A549 (cell line): ENCODE results near the gene C1QBP.

Experiments used
- EP300 ChIP-seq, 2 experiments: fragments of >200 bp; sonication (Bioruptor Twin); formaldehyde crosslinking; IDR thresholded peaks; 2 replicates in 1 of 2; 3 replicates in 1 of 2; pipeline ENCODE4 v1.6.1; 2016 to 2017
- ESRRA ChIP-seq: fragments of 150-350 bp; IDR thresholded peaks from 2 replicates; pipeline ENCODE4 v1.6.1; 2014; ENCODE audit warnings: mild to moderate bottlenecking, low read length, borderline replicate concordance
- FOSL2 ChIP-seq, 2 experiments: fragments of 450-650 bp in 1 of 2; fragments of >200 bp in 1 of 2; sonication (Bioruptor Twin) in 1 of 2; formaldehyde crosslinking; IDR thresholded peaks; 2 replicates each; pipeline versions ENCODE4 v1.5.0 to v1.6.1; 2016 to 2020; ENCODE audit warnings: mild to moderate bottlenecking in 1 of 2, moderate library complexity in 1 of 2
- JUN ChIP-seq, 2 experiments: fragments of >200 bp; sonication (Bioruptor Twin); formaldehyde crosslinking; IDR thresholded peaks; 2 replicates in 1 of 2; 3 replicates in 1 of 2; pipeline ENCODE4 v1.6.1; 2016 to 2017
- MYC ChIP-seq: IDR thresholded peaks from 2 replicates; pipeline ENCODE4 v1.6.1; 2012; ENCODE audit warnings: mild to moderate bottlenecking, inconsistent platforms, low read length, improper control_type of control experiment, borderline replicate concordance
- NR3C1 ChIP-seq: fragments of >200 bp; sonication (Bioruptor Twin); formaldehyde crosslinking; IDR thresholded peaks from 3 replicates; pipeline ENCODE4 v1.6.1; 2017
- POLR2A ChIP-seq: IDR thresholded peaks from 2 replicates; pipeline ENCODE4 v1.6.1; 2012; ENCODE audit warnings: mild to moderate bottlenecking, low read length
- RNF2 ChIP-seq: fragments of 200-600 bp; sonication (generic); IDR thresholded peaks from 2 replicates; pipeline ENCODE4 v1.6.1; 2016; ENCODE audit warnings: low read depth, mild to moderate bottlenecking, antibody characterized with exemption, moderate library complexity, borderline replicate concordance
- ZNF302 ChIP-seq: fragments of 250-450 bp; sonication (Bioruptor Pico); IDR thresholded peaks from 2 replicates; pipeline ENCODE4 v1.9.0; 2021; ENCODE audit warnings: inconsistent platforms, mild to moderate bottlenecking, moderate library complexity
- ZSCAN20 ChIP-seq: fragments of 250-450 bp; sonication (Bioruptor Pico); IDR thresholded peaks from 2 replicates; pipeline ENCODE4 v1.8.0; 2022; ENCODE audit warnings: mild to moderate bottlenecking, moderate library complexity
- TF ChIP-seq, protein P1 (sequence below): fragments of >200 bp; sonication (Bioruptor Twin); formaldehyde crosslinking; IDR thresholded peaks from 3 replicates; pipeline ENCODE4 v1.5.1; 2016
- TF ChIP-seq, protein P2 (sequence below): IDR thresholded peaks from 2 replicates; pipeline ENCODE4 v1.6.1; 2012
- TF ChIP-seq, protein P3 (sequence below): fragments of 200-600 bp; sonication (generic); IDR thresholded peaks from 2 replicates; pipeline ENCODE4 v1.6.1; 2016; ENCODE audit warnings: antibody characterized with exemption, mild to moderate bottlenecking, moderate library complexity
- TF ChIP-seq, protein P4 (sequence below): fragments of 450-650 bp; IDR thresholded peaks from 2 replicates; pipeline ENCODE4 v1.6.1; 2014; ENCODE audit warnings: antibody characterized with exemption

DNA sequence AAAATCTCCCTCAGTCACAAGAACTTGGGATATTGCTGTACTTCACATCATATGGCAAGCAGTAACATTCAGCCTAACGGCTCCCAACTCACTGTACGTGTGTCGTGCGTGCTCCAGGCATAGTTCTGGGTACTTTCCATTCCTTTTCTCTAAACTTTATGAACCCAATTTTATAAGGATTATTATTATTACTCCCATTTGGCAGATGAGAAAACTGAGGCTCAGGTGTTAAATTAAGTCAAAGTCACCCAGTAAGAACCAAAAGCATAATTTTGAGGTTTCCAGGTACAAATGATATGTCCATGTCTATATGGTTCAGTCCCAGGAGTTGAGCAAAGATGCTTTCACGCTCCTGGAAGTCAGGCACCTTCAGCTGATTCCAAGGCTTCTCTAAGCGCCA is 4.8 kb upstream of the C1QBP start:
- TF ChIP-seq, protein P1, sequence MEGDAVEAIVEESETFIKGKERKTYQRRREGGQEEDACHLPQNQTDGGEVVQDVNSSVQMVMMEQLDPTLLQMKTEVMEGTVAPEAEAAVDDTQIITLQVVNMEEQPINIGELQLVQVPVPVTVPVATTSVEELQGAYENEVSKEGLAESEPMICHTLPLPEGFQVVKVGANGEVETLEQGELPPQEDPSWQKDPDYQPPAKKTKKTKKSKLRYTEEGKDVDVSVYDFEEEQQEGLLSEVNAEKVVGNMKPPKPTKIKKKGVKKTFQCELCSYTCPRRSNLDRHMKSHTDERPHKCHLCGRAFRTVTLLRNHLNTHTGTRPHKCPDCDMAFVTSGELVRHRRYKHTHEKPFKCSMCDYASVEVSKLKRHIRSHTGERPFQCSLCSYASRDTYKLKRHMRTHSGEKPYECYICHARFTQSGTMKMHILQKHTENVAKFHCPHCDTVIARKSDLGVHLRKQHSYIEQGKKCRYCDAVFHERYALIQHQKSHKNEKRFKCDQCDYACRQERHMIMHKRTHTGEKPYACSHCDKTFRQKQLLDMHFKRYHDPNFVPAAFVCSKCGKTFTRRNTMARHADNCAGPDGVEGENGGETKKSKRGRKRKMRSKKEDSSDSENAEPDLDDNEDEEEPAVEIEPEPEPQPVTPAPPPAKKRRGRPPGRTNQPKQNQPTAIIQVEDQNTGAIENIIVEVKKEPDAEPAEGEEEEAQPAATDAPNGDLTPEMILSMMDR = no peak
- TF ChIP-seq POLR2A = no peak
- no peak for TF ChIP-seq ESRRA
- TF ChIP-seq RNF2 = no peak
- no peak for TF ChIP-seq FOSL2 (IDR thresholded peaks at IDR 0.05)
- no peak for TF ChIP-seq FOSL2 (CRISPR knock-in tag; IDR thresholded peaks at IDR 0.05)
- no peak for TF ChIP-seq MYC
- TF ChIP-seq, protein P2, sequence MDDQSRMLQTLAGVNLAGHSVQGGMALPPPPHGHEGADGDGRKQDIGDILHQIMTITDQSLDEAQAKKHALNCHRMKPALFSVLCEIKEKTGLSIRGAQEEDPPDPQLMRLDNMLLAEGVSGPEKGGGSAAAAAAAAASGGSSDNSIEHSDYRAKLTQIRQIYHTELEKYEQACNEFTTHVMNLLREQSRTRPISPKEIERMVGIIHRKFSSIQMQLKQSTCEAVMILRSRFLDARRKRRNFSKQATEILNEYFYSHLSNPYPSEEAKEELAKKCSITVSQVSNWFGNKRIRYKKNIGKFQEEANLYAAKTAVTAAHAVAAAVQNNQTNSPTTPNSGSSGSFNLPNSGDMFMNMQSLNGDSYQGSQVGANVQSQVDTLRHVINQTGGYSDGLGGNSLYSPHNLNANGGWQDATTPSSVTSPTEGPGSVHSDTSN = no peak
- TF ChIP-seq, protein P3, sequence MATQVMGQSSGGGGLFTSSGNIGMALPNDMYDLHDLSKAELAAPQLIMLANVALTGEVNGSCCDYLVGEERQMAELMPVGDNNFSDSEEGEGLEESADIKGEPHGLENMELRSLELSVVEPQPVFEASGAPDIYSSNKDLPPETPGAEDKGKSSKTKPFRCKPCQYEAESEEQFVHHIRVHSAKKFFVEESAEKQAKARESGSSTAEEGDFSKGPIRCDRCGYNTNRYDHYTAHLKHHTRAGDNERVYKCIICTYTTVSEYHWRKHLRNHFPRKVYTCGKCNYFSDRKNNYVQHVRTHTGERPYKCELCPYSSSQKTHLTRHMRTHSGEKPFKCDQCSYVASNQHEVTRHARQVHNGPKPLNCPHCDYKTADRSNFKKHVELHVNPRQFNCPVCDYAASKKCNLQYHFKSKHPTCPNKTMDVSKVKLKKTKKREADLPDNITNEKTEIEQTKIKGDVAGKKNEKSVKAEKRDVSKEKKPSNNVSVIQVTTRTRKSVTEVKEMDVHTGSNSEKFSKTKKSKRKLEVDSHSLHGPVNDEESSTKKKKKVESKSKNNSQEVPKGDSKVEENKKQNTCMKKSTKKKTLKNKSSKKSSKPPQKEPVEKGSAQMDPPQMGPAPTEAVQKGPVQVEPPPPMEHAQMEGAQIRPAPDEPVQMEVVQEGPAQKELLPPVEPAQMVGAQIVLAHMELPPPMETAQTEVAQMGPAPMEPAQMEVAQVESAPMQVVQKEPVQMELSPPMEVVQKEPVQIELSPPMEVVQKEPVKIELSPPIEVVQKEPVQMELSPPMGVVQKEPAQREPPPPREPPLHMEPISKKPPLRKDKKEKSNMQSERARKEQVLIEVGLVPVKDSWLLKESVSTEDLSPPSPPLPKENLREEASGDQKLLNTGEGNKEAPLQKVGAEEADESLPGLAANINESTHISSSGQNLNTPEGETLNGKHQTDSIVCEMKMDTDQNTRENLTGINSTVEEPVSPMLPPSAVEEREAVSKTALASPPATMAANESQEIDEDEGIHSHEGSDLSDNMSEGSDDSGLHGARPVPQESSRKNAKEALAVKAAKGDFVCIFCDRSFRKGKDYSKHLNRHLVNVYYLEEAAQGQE = no peak
- TF ChIP-seq JUN (IDR thresholded peaks at IDR 0.05) = no peak
- no peak for TF ChIP-seq ZSCAN20 (CRISPR knock-in tag)
- TF ChIP-seq ZNF302 (CRISPR knock-in tag) = no peak
- TF ChIP-seq EP300 (IDR thresholded peaks at IDR 0.05) = no peak
- no peak for TF ChIP-seq NR3C1
- TF ChIP-seq, protein P4, sequence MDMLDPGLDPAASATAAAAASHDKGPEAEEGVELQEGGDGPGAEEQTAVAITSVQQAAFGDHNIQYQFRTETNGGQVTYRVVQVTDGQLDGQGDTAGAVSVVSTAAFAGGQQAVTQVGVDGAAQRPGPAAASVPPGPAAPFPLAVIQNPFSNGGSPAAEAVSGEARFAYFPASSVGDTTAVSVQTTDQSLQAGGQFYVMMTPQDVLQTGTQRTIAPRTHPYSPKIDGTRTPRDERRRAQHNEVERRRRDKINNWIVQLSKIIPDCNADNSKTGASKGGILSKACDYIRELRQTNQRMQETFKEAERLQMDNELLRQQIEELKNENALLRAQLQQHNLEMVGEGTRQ = no peak
